K562 (cell line): ENCODE data around the gene HAUS2. TPM values are rescaled to one million over a fixed set of nuclear protein-coding genes. Genes with fewer than 3 reads are reported as not detected.

Source experiments
- ASH1L ChIP-seq: fragments of 450-650 bp; IDR thresholded peaks from 2 replicates; pipeline ENCODE4 v1.6.1; 2018; ENCODE audit warnings: borderline replicate concordance, mild to moderate bottlenecking, low read depth; ENCODE audit not compliant: partially characterized antibody
- BMI1 ChIP-seq: fragments of 150-350 bp; IDR thresholded peaks from 2 replicates; pipeline ENCODE4 v1.6.1; 2014; ENCODE audit warnings: low read length
- BRD9 ChIP-seq: fragments of 450-650 bp; IDR thresholded peaks from 2 replicates; pipeline ENCODE4 v1.6.1; 2018; ENCODE audit warnings: low read depth; ENCODE audit not compliant: partially characterized antibody
- CCNT2 ChIP-seq: IDR thresholded peaks from 2 replicates; pipeline ENCODE4 v1.6.1; 2011; ENCODE audit warnings: borderline replicate concordance, low read depth, mild to moderate bottlenecking, moderate library complexity, mixed read lengths, low read length; ENCODE audit not compliant: insufficient read length; ENCODE audit errors: extremely low read depth
- E2F6 ChIP-seq, 2 experiments: IDR thresholded peaks; 2 replicates each; pipeline ENCODE4 v1.6.1; 2011; ENCODE audit warnings: borderline replicate concordance in 1 of 2, control low read depth in 1 of 2, low read depth in 1 of 2, low read length in 1 of 2, mild to moderate bottlenecking in 1 of 2, mixed read lengths in 1 of 2, moderate library complexity in 1 of 2; ENCODE audit not compliant: insufficient read depth in 1 of 2, insufficient read length in 1 of 2, poor library complexity in 1 of 2, severe bottlenecking in 1 of 2; ENCODE audit errors: extremely low read depth in 1 of 2
- ESRRA ChIP-seq: fragments of 450-650 bp; IDR thresholded peaks from 2 replicates; pipeline ENCODE4 v1.6.1; 2014; ENCODE audit warnings: low read depth, mild to moderate bottlenecking, moderate library complexity, borderline replicate concordance
- GATA2 ChIP-seq: sonication (generic); formaldehyde crosslinking; IDR thresholded peaks from 2 replicates; pipeline ENCODE4 v1.4.0; 2020; ENCODE audit warnings: mild to moderate bottlenecking, missing genetic modification reagents
- GMEB1 ChIP-seq: fragments of 250-450 bp; sonication (Bioruptor Pico); IDR thresholded peaks from 2 replicates; pipeline ENCODE4 v1.4.0; 2020; ENCODE audit warnings: mild to moderate bottlenecking
- HDAC3 ChIP-seq: fragments of 450-650 bp; IDR thresholded peaks from 2 replicates; pipeline ENCODE4 v1.6.1; 2018; ENCODE audit warnings: borderline replicate concordance, mild to moderate bottlenecking, moderate library complexity; ENCODE audit not compliant: partially characterized antibody
- HMG20A ChIP-seq: fragments of 450-650 bp; formaldehyde crosslinking; conservative IDR thresholded peaks from 2 replicates; pipeline ENCODE4 v1.4.0; 2020; ENCODE audit warnings: mild to moderate bottlenecking, mixed read lengths
- POLR2H ChIP-seq: IDR thresholded peaks from 2 replicates; pipeline ENCODE4 v1.6.1; 2016; ENCODE audit warnings: missing genetic modification characterization, low read depth, mild to moderate bottlenecking, control low read depth, missing compliant biosample characterization, moderate library complexity
- PRMT5 ChIP-seq: sonication (generic); formaldehyde crosslinking; IDR thresholded peaks from 2 replicates; pipeline ENCODE4 v1.5.0; 2020; ENCODE audit warnings: missing genetic modification reagents
- PTBP1 ChIP-seq: fragments of 200-400 bp; formaldehyde crosslinking; IDR thresholded peaks from 2 replicates; pipeline ENCODE4 v1.6.1; 2017; ENCODE audit warnings: low read depth, low read length
- SFPQ ChIP-seq: fragments of 200-400 bp; formaldehyde crosslinking; IDR thresholded peaks from 2 replicates; pipeline ENCODE4 v1.6.1; 2017; ENCODE audit warnings: mild to moderate bottlenecking, low read depth, low read length, moderate library complexity
- SMARCA4 ChIP-seq: fragments of 450-650 bp; IDR thresholded peaks from 2 replicates; pipeline ENCODE4 v1.6.1; 2016
- SMARCB1 ChIP-seq: IDR thresholded peaks from 2 replicates; pipeline ENCODE4 v1.6.1; 2011; ENCODE audit warnings: improper control_type of control experiment, low read depth; ENCODE audit not compliant: insufficient read length
- SNIP1 ChIP-seq: fragments of 450-650 bp; IDR thresholded peaks from 2 replicates; pipeline ENCODE4 v1.7.1; 2017; ENCODE audit warnings: low read depth, mild to moderate bottlenecking
- TEAD4 ChIP-seq, 2 experiments: sonication (generic) in 1 of 2; formaldehyde crosslinking in 1 of 2; IDR thresholded peaks; 2 replicates each; pipeline versions ENCODE4 v1.6.1 to v1.8.0; 2012 to 2022; ENCODE audit warnings: borderline replicate concordance in 1 of 2, inconsistent platforms in 1 of 2, low read length in 1 of 2, mild to moderate bottlenecking in 1 of 2, missing genetic modification reagents in 1 of 2
- TRIM24 ChIP-seq, 2 experiments: fragments of 450-650 bp; IDR thresholded peaks; 2 replicates each; pipeline ENCODE4 v1.6.1; 2016
- U2AF1 ChIP-seq: fragments of 200-400 bp; formaldehyde crosslinking; optimal IDR thresholded peaks from 2 replicates; pipeline ENCODE3; 2017; ENCODE audit warnings: mild to moderate bottlenecking, low read depth, low read length, moderate library complexity
- XRCC3 ChIP-seq: fragments of 450-650 bp; IDR thresholded peaks from 2 replicates; pipeline ENCODE4 v1.6.1; 2017; ENCODE audit warnings: mild to moderate bottlenecking, moderate library complexity
- ZNF766 ChIP-seq: fragments of 200-800 bp; sonication (Bioruptor generic); conservative IDR thresholded peaks from 2 replicates; pipeline ENCODE4 v1.6.1; 2016; ENCODE audit warnings: missing genetic modification characterization, missing compliant biosample characterization
- ZSCAN29 ChIP-seq: fragments of 450-650 bp; IDR thresholded peaks from 2 replicates; pipeline ENCODE4 v1.6.1; 2017
- ZSCAN32 ChIP-seq: fragments of 450-650 bp; formaldehyde crosslinking; IDR thresholded peaks from 2 replicates; pipeline ENCODE4 v1.4.0; 2020; ENCODE audit warnings: mild to moderate bottlenecking, moderate library complexity
- polyA plus RNA-seq, 8 experiments: library from polyadenylated mRNA; depleted of rRNA in 4 of 8; stranded (reverse) in 5 of 8; unstranded in 3 of 8; fragments of >200 nt; fragmentation: Nextera tagmentation in 2 of 8; fragmentation: Illumina TruSeq in 1 of 8; extraction: Ambion mirVana in 2 of 8; extraction: Trizol in 1 of 8; gene quantifications; 2 replicates each; pipeline versions ENCODE4 v1.2.1 to v1.2.3, GENCODE V29; 2011 to 2014; ENCODE audit warnings: inconsistent platforms in 1 of 8, missing spikeins in 1 of 8
- total RNA-seq, 7 experiments: library from RNA; depleted of rRNA in 6 of 7; stranded (reverse); fragments of >200 nt in 6 of 7; fragmentation: Illumina TruSeq in 2 of 7; extraction: Trizol in 2 of 7; gene quantifications; 2 replicates each; pipeline versions ENCODE4 v1.2.1 to v1.2.3, GENCODE V29; 2011 to 2021; ENCODE audit warnings: low replicate concordance in 1 of 7

Gene HAUS2
- total and polyA plus RNA-seq, 9 of the 15 experiments (the other 6 are each of a cell fraction or from before 2014, with no cell fraction given), result 30.6 to 64.9 (median 54.1) TPM

GRCh38 chr15:42499858-42500609 is 48.6 kb upstream of the HAUS2 start (continued):
- TF ChIP-seq SFPQ, result no peak
- TF ChIP-seq ZSCAN29, result no peak
- no peak for TF ChIP-seq XRCC3
- TF ChIP-seq BMI1, result no peak
- TF ChIP-seq HDAC3, result peak; percentile 16
- no peak for TF ChIP-seq U2AF1
- TF ChIP-seq GATA2 (CRISPR knock-in tag), result 0 out of 2 replicates have a peak, but pooled peaks have one; percentile 47
- TF ChIP-seq TEAD4 (IDR thresholded peaks at IDR 0.05; ENCODE audit: low read length), result peak; percentile 80
- no peak for TF ChIP-seq TEAD4 (CRISPR knock-in tag; IDR thresholded peaks at IDR 0.05; ENCODE audit: borderline replicate concordance)
- 0 out of 2 replicates have a peak, but pooled peaks have one; percentile 20 for TF ChIP-seq ZNF766
- no peak for TF ChIP-seq SNIP1
- TF ChIP-seq BRD9, result peak; percentile 72
- TF ChIP-seq ASH1L, result no peak
- TF ChIP-seq PTBP1, result no peak
- peak in 1 of 2 experiments; percentile 68; a peak in 1 of 4 replicates for TF ChIP-seq TRIM24 (IDR thresholded peaks at IDR 0.05)
- TF ChIP-seq POLR2H, result no peak
- peak; percentile 74; the same call in 1 of the 2 replicates for TF ChIP-seq SMARCA4
- peak; percentile 27 for TF ChIP-seq CCNT2
- no peak for TF ChIP-seq PRMT5 (CRISPR knock-in tag)
- TF ChIP-seq E2F6 (IDR thresholded peaks at IDR 0.05; ENCODE audit: borderline replicate concordance in 1 of 2, extremely low read depth in 1 of 2, insufficient read depth in 1 of 2, insufficient read length in 1 of 2, low read depth in 1 of 2, low read length in 1 of 2, poor library complexity in 1 of 2, severe bottlenecking in 1 of 2), result no peak
- no peak for TF ChIP-seq ZSCAN32 (CRISPR knock-in tag)
- no peak for TF ChIP-seq SMARCB1
- TF ChIP-seq HMG20A (CRISPR knock-in tag), result no peak
- no peak for TF ChIP-seq GMEB1 (CRISPR knock-in tag)
- no peak for TF ChIP-seq ESRRA
